HG02870 (cell line): ENCODE measurements around the gene RASAL1.

Experiments
- ATAC-seq: cut with Tn5 transposase; IDR thresholded peaks from one replicate; pipeline ENCODE4 v1.9.1; 2021; ENCODE audit warnings: mild to moderate bottlenecking, moderate library complexity; ENCODE audit not compliant: unreplicated experiment

The RASAL1 gene

GRCh38 chr12:113135178-113136127 is at the start of gene RASAL1:
TSS of gene RASAL1 (minus strand) at chr12:113135761. CDS start at chr12:113135462, 299 bp downstream.
- ATAC-seq: no peak

- ATAC-seq: peak; percentile 81
Observed at GRCh38 chr12:113184900-113185179, 49.3 kb upstream of the RASAL1 start.

- ATAC-seq: peak; percentile 52
Observed at GRCh38 chr12:113184098-113184899, 48.7 kb upstream of the RASAL1 start.

- no peak for ATAC-seq
Observed at GRCh38 chr12:113183030-113183589, 47.5 kb upstream of the RASAL1 start.

- ATAC-seq: no peak
Observed at GRCh38 chr12:113181975-113182374, 46.4 kb upstream of the RASAL1 start.

GRCh38 chr12:113180333-113180732 is 44.8 kb upstream of the RASAL1 start:
- ATAC-seq: no peak

- ATAC-seq: no peak
Observed at GRCh38 chr12:113179023-113179422, 43.5 kb upstream of the RASAL1 start.

GRCh38 chr12:113174461-113175384 is 39.2 kb upstream of the RASAL1 start:
- no peak for ATAC-seq

- ATAC-seq: peak; percentile 58
Observed at GRCh38 chr12:113173081-113173698, 37.6 kb upstream of the RASAL1 start.

GRCh38 chr12:113172185-113172584 is 36.6 kb upstream of the RASAL1 start:
- ATAC-seq: no peak

- no peak for ATAC-seq
Observed at GRCh38 chr12:113171543-113171942, 36.0 kb upstream of the RASAL1 start.

- no peak for ATAC-seq
Observed at GRCh38 chr12:113170926-113171325, 35.4 kb upstream of the RASAL1 start.

GRCh38 chr12:113170457-113170856 is 34.9 kb upstream of the RASAL1 start:
- ATAC-seq: no peak

- no peak for ATAC-seq
Observed at GRCh38 chr12:113169697-113170096, 34.1 kb upstream of the RASAL1 start.

- ATAC-seq: no peak
Observed at GRCh38 chr12:113167868-113168267, 32.3 kb upstream of the RASAL1 start.

GRCh38 chr12:113165521-113166450 is 30.2 kb upstream of the RASAL1 start:
- no peak for ATAC-seq

- no peak for ATAC-seq
Observed at GRCh38 chr12:113164014-113164413, 28.5 kb upstream of the RASAL1 start.

GRCh38 chr12:113163030-113163360 is 27.4 kb upstream of the RASAL1 start:
- no peak for ATAC-seq
